ENCODE measurements around the gene CFHR3. TPM values are rescaled to one million over a fixed set of nuclear protein-coding genes. Genes with fewer than 3 reads are reported as not detected.
"Not testable (repeated sequence)": the region's sequence is repeated elsewhere in the genome, so short reads cannot be mapped to it uniquely, and the experiment has no call there.

CFHR3 gene
- total and polyA plus RNA-seq, 9 donors = 0.11 to 1.0 (median 0.36) TPM

DNA sequence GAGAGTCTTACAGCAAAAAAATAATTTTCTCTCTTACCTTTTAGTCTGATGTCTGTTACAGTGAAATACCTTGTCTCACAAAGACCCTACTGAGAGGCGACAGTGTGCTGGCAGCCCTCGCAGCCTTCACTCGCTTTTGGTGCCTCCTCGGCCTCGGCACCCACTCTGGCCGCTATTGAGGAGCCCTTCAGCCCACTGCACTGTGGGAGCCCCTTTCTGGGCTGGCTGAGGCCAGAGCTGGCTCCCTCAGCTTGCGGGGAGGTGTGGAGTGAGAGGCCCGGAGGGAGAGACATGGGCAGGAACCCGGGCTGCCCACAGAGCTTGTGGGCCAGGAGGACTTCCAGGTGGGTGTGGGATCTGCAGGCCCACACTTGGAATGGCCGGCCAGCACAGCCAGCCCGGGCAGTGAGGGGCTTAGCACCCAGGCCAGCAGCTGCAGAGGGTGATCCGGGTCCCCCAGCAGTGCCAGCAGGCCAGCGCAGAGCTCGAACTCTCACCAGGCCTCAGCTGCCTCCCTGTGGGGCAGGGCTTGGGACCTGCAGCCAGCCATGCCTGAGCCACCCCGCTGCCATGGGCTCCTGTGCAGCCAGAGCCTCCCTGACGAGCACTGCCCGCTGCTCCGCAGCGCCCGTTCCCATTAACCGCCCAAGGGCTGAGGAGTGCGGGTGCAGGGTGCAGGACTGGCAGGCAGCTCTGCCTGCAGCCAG lies 34.0 kb downstream of the CFHR3 start:
- Histone ChIP-seq H3K4me1 (ENCODE audit: insufficient read depth) (no peaks in the 10 kb centered on the region), H3K27ac (no peak overlapping the region), H3K36me3 (no peaks in the 10 kb centered on the region), H3K27me3 (no peaks in the 10 kb centered on the region), H3K4me3 (no peak overlapping the region), H3K9me3 (no peaks in the 10 kb centered on the region)
- WGBS, 3 donors = 81 to 92% (median 86%) methylated on average over 9 to 22 of the region's 22 CpGs
- TF ChIP-seq POLR2A (IDR thresholded peaks at IDR 0.05) (no peak), EP300 (IDR thresholded peaks at IDR 0.05) (no peak)
- TF ChIP-seq, protein P1, sequence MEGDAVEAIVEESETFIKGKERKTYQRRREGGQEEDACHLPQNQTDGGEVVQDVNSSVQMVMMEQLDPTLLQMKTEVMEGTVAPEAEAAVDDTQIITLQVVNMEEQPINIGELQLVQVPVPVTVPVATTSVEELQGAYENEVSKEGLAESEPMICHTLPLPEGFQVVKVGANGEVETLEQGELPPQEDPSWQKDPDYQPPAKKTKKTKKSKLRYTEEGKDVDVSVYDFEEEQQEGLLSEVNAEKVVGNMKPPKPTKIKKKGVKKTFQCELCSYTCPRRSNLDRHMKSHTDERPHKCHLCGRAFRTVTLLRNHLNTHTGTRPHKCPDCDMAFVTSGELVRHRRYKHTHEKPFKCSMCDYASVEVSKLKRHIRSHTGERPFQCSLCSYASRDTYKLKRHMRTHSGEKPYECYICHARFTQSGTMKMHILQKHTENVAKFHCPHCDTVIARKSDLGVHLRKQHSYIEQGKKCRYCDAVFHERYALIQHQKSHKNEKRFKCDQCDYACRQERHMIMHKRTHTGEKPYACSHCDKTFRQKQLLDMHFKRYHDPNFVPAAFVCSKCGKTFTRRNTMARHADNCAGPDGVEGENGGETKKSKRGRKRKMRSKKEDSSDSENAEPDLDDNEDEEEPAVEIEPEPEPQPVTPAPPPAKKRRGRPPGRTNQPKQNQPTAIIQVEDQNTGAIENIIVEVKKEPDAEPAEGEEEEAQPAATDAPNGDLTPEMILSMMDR (IDR thresholded peaks at IDR 0.05) = no peak
- intact Hi-C loops (cut with DNase I) = no loop called here
- DNase-seq = no peak

DNA sequence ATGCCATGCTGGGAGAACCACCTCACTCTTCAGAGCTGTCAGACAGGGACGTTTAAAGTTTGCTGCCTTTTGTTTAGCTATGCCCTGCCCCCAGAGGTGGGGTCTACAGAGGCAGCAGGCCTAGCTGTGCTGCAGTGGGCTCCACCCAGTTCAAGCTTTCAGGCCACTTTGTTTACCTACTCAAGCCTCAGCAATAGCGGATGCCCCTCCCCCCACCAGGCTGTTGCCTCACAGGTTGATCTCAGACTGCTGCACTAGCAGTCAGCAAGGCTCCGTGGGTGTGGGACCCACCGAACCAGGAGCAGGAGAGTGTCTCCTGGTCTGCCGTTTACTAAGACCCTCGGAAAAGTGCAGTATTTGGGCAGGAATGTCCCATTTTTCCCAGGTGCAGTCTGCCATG lies 42.8 kb downstream of the CFHR3 start:
- intact Hi-C loops (cut with DNase I) = not testable (repeated sequence)

DNA sequence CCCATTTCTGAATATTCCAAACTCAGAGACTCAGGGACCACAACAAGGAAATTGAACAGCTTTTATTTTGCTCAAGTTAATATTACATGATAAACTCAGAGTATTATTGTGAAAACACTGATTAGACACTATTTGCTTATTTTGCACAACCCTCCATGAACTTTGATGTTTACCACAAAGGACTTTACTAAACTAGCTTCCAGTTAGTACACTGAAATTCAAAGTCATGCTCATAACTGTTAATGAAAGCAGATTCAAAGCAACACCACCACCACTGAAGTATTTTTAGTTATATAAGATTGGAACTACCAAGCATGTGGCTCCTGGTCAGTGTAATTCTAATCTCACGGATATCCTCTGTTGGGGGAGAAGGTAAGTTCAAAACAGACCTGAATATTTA lies 44.9 kb downstream of the CFHR3 start, which contains the start of gene CFHR1:
Gene CFHR1 (plus strand): TSS at position 201 of the 400 bp plus-strand sequence. CDS start 114 bp downstream, at position 315.
- DNase-seq; intact Hi-C loops (cut with DNase I); H3K27me3 ChIP-seq; H3K4me1 ChIP-seq (ENCODE audit: insufficient read depth); H3K4me3 ChIP-seq; H3K27ac ChIP-seq; H3K9me3 ChIP-seq; H3K36me3 ChIP-seq: not testable (repeated sequence)
- WGBS, 3 donors = no CpG with 5 or more reads among the region's 1 CpG

More for the DNA sequence above, 42.8 kb downstream of the CFHR3 start:
- not testable (repeated sequence) for H3K27ac ChIP-seq; DNase-seq; H3K4me1 ChIP-seq (ENCODE audit: insufficient read depth); H3K27me3 ChIP-seq; H3K36me3 ChIP-seq; H3K4me3 ChIP-seq; H3K9me3 ChIP-seq
- WGBS, 3 donors = 80 to 81% methylated on average over 6 of the region's 6 CpGs; no CpG with 5 or more reads in 1 of the 3 donors

DNA sequence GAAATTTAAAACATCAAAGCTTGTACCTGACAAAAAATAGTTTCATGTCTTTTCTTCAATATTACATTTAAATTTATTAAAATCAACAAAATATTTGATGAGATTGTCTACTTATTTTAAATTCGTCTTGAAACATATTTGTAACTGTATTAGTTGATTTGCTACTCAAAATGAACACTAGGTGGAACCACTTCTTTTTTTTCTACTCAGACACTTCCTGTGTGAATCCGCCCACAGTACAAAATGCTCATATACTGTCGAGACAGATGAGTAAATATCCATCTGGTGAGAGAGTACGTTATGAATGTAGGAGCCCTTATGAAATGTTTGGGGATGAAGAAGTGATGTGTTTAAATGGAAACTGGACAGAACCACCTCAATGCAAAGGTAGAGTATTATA lies 53.2 kb downstream of the CFHR3 start:
- H3K4me3 ChIP-seq; H3K27ac ChIP-seq; H3K27me3 ChIP-seq; H3K36me3 ChIP-seq; DNase-seq; H3K9me3 ChIP-seq; H3K4me1 ChIP-seq (ENCODE audit: insufficient read depth); intact Hi-C loops (cut with DNase I): not testable (repeated sequence)
- 0 to 3% (median 1%) methylated on average over 4 of the region's 4 CpGs for WGBS, 3 donors

Other genes with a start within 250 kb of the CFHR3 start
- 10 to 100 TPM in 6 of 7 donors, 1 to 10 TPM in 1; 9.3 to 34.9 (median 22.1) TPM for gene KCNT2, start 166.4 kb upstream of the CFHR3 start, total RNA-seq
- gene KCNT2, start 166.4 kb upstream of the CFHR3 start, polyA plus RNA-seq = 1 to 10 TPM; 5.3 to 9.4 TPM
- gene CFH, start 122.8 kb upstream of the CFHR3 start, total RNA-seq = 100 to 1,000 TPM in 6 of 7 donors, 10 to 100 TPM in 1; 95.4 to 438 (median 271) TPM
- 100 to 1,000 TPM; 177 to 351 TPM for gene CFH, start 122.8 kb upstream of the CFHR3 start, polyA plus RNA-seq
- under 1 TPM in 4 of 7 donors, not detected in 3; 0.30 to 0.87 (median 0.78) TPM for gene CFHR1, start 44.9 kb downstream of the CFHR3 start, total RNA-seq
- 1 to 10 TPM; 1.3 to 1.5 TPM for gene CFHR1, start 44.9 kb downstream of the CFHR3 start, polyA plus RNA-seq
- gene CFHR4, start 113.2 kb downstream of the CFHR3 start, total RNA-seq = not detected
- gene CFHR4, start 113.2 kb downstream of the CFHR3 start, polyA plus RNA-seq = not detected
- gene CFHR2, start 168.9 kb downstream of the CFHR3 start, total RNA-seq = under 1 TPM in 1 of 7 donors, not detected in 6; 0.38 TPM
- gene CFHR2, start 168.9 kb downstream of the CFHR3 start, polyA plus RNA-seq = under 1 TPM in 1 of 2 donors, not detected in 1; 0.25 TPM
- not detected for gene CFHR5, start 202.7 kb downstream of the CFHR3 start, total RNA-seq
- under 1 TPM in 1 of 2 donors, not detected in 1; 0.10 TPM for gene CFHR5, start 202.7 kb downstream of the CFHR3 start, polyA plus RNA-seq

Measured in ovary (tissue), 9 donors.